Fibroblast of skin of left quadriceps (primary cell): ENCODE results near the gene GRIFIN.
"Not testable (repeated sequence)": the region's sequence is repeated elsewhere in the genome, so short reads cannot be mapped to it uniquely, and the experiment has no call there.

Experiments used
- DNase-seq, 2 experiments: peaks; one replicate each; pipeline ENCODE4 v3.0.0-alpha.2; 2013; ENCODE audit warnings: low read depth in 2 of 2

The GRIFIN gene

DNA sequence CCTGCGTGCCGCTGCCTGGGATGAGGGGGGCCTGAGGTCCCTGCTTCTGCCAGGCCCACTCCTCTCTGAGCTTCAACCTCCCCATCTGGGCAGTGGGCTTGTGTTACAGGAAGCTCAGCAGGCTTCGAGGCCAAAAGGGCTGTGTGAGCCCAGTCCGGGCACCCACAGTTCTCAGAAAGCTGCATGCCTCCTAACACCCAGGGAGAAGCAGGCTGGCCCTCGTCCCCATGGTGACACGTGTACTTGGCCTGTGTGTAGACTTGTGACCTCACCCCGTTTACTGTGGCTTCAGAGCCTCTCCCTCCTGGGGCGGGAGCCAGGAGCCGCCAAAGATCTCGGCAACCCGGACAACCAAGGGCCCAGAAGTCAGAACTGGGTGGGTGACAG, 2.2 kb upstream of the GRIFIN start:
- no peak for DNase-seq

DNA sequence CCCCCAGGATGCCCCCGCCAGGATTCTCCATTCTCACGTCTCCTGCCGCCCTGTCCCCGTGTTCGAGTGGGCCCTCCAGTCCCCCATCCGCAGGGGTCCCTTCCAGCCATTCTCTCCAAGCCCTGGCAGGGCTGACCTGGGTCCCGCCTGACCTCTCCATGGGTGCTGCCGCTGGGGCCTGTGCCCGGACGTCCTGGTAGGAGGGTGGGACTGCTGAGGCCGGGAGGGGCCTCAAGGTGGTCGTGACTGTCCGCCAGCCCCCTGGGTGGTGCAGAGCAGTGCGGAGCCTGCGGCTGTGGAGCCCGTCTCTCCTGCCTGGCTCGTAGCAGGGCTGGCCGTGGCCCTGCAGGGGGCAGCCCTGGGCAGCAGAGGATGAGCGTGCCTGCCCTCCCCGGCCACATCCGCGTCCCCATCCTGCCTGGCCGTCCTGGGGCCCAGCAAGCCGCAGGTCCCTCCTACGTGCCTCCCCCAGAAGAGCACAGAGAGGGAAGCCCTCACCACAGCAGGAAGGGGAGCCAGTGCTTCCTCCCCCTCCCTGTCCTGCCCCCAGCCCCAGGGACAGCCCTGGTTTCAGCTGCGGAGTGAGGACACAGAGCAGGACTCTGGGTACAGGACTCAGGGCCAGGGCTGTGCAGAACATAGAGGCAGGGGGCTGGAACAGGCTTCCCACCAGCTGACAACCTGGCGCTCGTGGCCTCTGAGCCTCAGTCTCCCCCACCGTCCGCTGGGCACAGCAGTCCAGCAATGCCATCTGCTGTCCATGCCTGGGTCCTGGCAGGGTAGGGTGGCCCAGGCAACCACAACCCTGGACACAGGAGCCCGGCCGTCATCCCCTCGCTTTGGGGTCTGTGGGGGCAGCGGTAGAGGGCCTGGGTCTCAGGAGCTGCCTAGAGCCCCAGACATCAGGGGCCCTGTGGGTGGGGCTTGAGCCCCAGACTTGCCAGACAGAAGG, 1.5 kb upstream of the GRIFIN start:
- DNase-seq: no peak

DNA sequence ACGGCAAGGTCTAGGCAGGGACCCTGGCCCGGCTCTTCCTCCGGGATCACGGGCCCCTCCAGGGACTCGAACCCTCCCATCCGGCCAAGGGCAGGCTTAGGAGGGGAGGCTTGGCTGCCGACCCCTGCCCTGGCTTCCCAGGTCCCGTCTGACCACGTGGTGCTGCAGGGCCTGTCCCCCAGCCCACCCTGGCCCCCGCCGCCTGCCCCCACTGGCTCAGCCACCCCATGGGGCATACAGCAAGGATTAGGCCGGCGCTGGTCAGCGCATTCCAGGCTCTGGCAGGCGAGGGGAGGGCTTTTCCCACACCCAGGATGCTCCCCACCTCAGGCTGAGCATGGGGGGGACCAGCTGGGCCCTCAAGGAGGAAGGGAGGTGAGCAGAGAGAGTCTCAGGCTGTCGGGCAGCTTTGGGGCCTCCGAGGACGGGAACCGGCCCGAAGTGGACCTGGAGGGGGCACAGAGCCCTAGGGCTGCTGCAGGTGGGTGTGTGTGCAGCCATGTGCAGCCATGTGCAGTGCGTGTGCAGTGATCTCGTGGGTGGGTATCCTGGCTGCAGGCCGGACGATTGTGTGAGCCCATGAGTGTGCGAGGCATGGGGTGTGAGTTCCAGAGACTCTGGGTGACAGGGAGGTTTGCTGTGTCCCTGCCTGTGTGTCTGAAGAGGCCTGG, 713 bp upstream of the GRIFIN start:
- no peak for DNase-seq

DNA sequence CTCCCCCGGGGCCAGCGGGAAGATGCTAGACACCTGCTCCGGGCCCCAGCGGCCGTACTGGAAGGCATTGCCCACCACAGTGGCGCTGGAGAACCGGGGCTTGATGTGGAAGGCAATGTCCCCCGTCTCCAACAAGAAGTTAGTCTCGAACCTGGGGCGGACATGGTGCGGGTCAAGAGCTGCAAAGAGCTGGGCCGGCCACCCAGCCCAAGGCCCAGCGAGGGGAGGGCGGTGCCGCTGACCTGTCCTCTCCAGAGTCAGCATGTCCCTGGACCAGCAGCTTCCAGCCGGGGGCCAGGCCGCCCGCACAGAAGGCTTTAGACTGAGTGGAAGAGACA, 551 bp downstream of the GRIFIN start:
- no peak for DNase-seq

DNA sequence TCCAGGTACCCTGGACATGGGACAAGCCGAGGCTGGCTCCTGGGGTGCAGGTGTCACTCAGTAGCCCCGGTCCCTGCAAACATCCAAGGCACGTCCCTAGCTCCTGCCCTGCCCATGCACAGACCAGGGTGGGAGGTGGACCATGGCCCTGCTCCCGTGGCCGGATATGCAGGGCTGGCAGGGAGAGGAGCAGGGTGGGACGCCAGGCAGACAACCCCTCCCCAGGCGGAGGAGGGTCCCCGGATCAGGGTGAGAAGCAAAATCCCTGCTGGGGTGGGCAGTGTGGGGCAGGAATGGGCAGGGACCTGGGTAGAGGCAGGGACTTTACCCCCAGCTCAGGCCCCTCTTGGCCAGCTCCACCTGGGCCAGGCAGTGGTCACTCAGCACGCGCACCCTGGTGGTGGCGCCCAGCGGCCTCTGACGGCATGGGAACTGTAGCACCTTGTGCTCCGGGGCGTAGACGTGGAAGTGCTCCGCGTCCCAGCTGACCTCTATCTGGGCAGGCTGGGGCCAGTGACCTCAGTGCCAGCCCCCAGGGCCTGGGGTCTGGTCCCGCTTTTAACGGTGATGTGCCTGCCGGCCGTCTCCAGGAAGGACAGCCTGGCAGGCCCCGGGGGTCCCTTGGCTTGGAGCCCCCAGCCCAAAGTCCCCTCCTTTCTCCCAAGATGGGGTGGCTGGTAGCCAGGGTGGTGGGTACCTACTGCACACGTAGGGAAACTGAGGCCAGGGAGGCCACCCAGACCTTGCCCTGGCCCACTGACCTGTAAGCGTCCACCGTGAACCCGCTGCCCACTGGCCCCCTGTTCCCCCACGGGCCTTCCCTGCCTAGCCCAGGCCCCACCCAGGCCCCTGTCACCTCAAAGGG, 1.2 kb downstream of the GRIFIN start:
- DNase-seq: no peak

DNA sequence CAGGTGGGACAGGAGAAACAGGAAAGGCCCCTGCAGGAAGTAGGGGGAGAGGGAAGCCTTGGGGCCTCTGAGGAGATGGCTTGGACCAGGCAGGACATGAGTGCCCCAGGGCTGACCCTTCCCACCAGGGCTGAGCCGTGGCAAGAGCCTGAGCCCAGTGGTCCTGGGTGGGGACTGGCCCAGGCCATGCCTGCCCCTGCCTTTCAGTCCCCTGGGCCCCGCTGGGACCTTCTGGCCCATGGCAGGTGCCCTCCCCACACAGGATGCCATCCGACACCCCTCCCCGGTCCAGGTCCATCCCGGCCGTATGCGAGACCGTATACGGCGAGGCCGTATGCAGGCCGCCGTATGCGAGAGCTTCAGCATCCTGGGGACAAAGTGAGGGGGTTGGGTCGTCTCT, 2.0 kb downstream of the GRIFIN start:
- no peak for DNase-seq

DNA sequence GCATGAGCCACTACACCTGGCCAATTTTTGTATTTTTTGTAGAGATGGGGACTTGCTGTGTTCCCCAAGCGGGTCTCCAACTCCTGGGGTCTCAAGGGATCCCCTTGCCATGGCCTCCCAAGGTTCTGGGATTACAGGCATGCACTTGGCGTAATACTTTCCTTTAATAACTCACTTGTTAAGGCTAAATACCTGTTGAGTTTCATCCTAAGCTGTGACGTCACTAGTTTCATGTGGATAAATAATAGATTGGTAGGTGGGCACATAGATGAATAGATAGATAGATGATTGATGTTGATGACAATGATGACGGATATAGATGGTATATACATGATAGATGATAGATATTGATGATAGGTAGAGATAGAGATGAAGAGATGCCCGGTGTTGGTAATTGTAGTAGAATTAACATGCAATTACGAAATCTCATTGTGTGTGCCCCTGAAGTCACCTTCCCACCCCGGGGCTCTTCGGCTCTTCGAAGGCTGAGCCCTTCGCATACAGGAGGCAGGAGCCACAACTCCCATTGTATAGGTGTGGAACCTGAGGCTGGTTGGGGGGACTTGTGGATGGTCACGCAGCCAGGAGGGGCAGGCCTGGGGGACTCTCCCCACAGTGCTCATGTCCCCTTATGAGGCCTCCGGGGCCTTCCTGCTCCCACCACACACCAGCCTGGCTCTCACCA, 2.6 kb downstream of the GRIFIN start:
- DNase-seq: no peak

DNA sequence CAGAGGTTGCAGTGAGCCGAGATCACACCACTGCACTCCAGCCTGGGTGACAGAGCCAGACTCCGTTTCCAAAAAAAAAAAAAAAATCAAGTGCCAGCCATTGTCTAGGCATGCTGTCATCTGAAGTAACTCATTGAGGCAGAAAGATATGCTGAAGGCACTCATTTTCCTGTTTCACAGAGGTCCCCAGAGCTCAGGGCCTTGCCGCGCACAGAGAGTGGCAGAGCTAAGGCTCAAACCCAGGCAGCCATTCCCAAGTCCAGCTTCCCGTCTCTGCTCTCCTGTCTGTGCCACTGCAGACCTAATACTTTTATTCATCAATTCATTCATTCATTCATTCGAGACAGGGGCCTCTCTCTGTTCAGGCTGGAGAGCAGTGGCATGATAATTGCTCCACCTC, 3.5 kb downstream of the GRIFIN start:
- no peak for DNase-seq

DNA sequence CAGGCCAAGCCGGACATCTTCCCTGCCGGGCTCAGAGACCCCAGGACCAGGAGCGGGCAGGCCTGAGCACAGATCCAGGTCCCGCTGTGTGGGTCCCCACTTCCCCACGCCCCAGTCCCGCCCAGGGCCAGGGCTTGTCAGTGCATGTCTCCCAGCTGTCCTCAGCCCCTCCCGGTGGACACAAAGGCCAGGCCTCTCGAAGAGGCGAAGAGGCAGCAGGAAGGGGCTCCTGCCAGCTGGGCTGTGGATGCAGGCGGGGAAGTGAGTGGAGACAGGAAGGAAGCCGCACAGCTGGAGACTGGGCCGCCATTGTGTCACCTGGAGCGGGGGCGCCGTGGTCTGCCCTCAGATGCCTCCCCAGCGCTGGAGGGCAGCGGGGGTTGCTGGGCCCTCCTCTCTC, 4.8 kb downstream of the GRIFIN start:
- DNase-seq: no peak

DNA sequence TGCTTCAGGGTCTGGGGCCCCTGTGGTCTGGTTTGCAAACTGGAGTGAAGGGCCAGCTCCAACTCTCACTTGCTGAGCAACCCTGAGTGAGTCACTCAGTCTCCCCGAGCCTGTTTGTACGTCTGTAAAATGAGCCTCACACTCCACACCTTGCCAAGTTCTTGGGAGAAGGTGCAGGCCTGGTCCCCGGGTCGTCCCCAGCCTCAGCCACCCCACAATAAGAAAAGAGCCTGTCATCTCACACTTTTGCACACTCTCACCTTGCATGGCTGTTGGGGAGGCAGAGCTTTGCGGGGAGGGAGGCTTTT, 5.2 kb downstream of the GRIFIN start:
- no peak for DNase-seq

DNA sequence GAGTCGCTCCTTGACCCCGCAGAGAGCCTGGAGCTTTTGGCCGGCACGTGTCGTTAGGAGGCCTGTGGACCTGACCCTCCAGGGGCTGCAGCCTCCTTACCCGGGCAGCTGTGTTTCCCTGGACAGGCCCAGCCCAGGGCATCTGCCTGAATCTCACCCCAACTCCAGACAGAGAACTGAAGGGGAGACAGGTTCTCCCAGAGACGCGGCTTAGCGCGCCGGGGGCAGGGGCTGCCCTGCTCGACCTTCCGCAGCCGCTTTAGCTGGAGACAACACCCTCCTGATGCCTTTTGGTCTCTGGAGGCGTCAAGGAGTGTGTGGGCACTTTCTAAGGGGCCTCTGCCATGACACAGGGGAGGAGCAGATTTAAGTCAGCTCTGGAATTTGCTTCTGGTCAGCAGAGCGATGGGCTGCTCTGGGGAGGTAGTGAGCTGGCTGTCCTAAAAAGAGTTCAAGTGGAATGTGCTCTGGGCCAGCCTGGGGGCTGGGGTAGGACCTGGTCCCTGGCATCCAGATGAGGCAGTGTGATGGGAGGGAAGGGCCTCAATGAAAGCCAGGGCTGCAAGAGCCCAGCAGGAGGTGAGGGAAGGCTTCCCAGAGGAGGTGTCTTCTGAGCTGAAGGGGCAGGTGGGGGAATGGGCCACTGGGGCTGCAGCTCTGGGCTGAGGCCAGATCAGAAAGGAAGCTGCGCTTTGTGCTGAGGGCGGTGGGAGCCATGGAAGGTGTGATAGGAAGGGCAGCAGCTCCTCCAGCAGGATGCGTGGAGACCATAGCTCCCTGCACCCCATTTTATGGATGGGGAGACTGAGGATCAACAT, 5.8 kb downstream of the GRIFIN start:
- DNase-seq: no peak

DNA sequence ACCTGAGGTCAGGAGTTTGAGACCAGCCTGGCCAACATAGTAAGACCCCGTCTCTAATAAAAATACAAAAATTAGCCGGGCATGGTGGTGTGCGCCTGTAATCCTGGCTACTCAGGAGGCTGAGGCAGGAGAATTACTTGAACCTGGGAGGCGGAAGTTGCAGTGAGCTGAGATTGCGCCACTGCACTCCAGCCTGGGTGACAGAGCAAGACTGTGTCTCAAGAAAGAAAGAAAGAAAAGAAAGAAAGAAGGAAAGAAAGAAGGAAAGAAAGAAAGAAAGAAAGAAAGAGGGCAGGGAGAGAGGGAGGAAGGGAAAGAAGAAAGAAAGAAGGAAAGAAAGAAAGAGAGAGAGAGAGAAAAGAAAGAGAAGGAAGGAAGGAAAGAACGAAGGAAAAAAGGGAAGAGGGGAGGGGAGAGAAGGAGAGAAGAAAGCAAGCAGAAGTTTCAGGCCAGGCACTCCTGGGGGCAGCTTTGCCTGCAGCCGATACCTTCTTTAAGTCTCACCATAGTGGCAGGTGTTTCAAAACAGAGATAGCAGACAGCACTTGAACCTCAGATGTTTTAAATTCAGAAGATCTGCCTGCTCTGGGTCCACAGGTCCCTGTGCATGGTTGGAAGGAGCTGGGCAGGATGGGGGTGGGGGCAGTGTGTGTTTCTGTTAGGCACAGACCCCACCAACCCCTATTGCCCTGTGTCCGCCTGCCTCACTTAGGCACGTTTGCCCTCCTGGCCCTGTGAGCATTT, 6.6 kb downstream of the GRIFIN start:
- DNase-seq: not testable (repeated sequence)

DNA sequence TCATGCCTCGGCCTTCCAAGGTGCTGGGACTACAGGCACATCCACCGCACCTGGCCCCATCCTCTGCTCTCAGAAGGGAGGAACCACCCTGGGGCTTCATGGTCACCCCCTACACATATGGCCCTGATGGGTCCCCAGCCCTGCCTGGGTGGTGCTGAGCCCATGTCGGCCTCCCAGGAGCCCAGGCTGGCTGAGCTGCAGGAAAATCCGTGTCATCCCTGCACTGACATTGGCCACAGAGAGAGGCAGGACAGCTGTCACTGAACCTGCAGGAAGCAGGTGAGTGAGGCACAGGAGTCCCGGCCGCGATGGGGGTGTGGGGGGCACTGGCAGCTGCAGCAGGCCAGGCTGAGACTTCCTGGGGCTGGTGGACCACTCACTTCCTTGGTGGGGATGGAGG, 8.0 kb downstream of the GRIFIN start:
- DNase-seq: no peak

DNA sequence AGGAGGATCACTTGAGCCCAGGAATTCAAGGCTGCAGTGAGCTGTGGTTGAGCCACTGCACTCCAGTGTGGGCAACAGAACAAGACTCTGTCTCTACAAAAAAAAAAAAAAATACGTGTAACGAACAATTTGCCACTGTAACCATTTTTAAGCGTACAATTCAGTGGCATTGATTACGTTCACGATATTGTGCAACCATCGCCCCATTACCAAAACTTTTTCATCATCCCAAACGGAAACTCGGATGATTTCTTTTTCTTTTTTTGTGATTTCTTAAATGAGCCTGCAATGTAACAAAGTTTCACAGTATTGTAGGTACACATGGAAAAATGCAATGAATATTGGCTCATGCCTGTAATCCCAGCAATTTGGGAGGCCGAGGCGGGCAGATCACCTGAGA, 9.5 kb downstream of the GRIFIN start:
- no peak for DNase-seq

DNA sequence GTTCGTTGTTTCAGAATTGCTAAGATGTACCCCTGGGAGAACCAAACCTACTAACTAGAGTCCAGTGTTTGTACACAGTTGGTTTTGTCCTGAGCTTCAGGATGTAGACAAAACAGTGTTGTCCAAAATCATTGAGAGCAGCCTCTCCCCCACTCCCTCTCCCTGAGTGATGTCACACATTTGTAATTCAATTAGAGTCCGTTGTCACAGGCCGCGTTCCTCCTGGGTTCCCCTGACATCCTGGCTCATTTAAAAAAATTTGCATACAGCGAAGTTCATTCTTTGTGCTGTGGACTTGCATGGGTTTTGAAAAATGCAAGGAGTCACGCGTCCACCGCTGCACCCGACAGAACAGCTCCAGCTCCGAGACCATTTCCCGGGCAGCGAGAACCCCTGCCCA, 10.3 kb downstream of the GRIFIN start:
- no peak for DNase-seq

DNA sequence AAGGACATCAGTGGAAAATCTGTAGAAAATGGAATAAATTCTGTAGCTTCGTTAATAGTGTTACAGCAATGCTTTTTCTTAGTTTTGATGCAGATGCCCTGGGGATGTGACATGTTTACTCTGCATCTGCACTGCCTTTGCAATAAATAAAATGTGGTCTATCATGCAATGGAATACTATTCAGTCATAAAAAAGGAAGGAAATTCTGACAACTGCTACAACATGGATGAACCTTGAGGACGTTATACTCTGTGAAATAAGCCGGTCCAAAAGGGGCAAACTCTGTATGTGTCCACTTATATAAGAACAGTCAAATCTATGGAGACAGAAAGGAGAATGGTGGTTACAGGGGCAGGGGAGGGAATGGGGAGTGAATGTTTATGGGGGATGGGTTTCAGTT, 13.5 kb downstream of the GRIFIN start:
- no peak for DNase-seq

DNA sequence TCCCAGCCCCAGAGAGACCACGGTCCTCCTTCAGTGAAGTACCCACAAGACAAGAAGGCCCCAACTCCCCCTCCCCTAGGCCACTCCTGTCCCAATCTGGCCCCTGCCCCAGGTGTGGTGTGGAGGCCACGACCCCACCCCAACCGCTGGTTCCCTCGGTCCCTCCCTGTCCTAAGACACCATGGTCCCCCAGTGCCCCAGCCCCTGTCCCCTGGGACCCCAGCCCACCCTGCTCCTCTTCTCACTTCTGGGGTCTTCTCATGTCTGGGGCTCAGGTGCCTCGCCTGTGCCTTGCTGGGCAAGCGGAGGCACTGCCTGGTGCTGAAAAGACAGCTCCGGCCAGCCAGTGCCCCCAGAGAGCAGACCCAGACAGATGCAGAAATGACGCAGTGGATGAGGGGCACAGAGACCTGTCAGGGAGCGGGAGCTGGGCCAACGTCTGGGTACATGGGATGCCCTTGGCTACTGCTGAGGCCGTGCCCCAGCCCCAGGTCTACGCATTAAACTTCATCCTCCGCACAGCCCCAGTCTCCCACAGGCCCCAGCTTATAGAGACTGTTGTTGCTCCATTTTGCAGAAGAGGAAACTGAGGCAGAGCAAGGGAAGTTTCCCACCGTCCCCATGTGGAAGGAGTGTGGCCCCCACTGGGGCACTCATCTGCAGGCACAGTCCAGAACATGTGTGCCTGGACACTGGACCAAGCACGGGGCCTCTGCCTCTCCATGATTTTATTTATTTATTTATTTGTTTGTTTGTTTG, 14.8 kb downstream of the GRIFIN start:
- DNase-seq: no peak

DNA sequence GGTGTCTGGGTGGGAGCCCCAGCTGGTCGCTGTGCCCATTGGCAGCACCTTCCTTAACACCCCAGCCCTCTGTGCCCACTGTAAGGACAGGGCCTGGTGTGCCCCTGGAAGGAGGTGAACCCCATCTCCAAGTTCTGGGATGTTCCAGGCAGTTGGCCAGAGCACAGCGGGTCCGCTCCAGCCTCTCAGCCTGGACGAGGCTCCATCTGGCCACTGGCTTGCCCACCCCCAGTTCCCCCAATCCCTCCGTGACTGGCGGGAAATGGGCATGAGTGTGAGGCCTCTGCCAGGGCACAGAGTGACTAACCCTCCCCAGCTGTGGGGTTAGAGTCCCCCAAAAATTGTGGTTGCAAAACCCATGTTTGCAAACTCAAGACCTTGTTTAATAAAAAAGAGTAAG, 15.6 kb downstream of the GRIFIN start:
- no peak for DNase-seq

DNA sequence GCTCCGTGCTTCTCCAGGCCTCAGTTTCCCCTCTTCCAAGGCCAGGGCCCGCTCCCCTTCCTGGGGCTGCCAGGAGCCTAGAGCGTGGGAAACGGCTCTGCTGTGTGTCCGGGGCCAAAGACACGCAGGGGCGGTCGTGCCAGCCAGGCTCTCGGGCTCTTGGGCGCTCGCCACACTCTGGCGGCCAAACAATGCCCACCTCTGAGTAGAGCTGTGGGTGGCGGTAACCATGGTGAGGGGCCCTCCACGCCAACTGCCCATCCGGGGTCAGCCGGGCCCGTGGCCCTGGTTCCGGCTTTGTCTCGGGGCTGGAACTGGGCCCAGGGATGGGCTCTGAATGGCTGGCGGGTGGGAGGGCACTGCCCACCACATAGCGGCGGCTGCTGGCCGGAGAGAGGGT, 16.0 kb downstream of the GRIFIN start:
- no peak for DNase-seq

DNA sequence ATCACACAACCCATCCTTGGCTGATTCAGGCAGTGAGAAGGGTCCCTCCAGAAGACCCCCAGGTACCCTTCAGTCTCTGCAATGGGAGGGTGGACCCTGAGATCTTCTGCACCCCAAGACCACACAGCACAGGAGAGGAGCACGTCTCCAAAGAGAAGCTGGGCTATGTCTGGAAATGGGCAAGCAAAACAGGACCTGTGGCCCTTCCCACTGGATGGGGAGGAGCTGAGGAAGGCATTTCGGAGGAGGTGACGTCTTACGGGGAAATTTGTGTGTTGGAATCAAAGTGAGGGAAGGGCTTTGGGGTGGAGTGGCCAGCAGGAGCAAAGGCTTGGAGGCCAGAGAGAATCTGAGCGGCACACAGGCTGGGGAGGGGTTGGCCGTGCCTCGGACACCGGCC, 16.5 kb downstream of the GRIFIN start:
- DNase-seq: no peak
